ENCODE results near the gene B3GNT7.

- TF ChIP-seq CTCF (IDR thresholded peaks at IDR 0.05) (no peak), POLR2AphosphoS5 (IDR thresholded peaks at IDR 0.05) (no peak), POLR2A (IDR thresholded peaks at IDR 0.05) (no peak), EP300 (IDR thresholded peaks at IDR 0.05) (no peak)
These were observed 17.9 kb downstream of the B3GNT7 start for GRCh38 chr2:231413456-231413855.

Measured in upper lobe of left lung (tissue), 4 donors.